Stimulated activated CD4-positive, alpha-beta T cell treated with anti-CD3 and anti-CD28 coated beads, Interleukin-15, amount 100 ng/mL, for 1 hour (primary cell): ENCODE results near the gene TEF.

ENCODE experiments used
- DNase-seq, 2 donors: peaks; one replicate each; pipeline ENCODE4 v3.0.0-alpha.2; 2020; ENCODE audit warnings: low read depth in 1 of 2, low spot score in 1 of 2

The TEF gene, protein sequence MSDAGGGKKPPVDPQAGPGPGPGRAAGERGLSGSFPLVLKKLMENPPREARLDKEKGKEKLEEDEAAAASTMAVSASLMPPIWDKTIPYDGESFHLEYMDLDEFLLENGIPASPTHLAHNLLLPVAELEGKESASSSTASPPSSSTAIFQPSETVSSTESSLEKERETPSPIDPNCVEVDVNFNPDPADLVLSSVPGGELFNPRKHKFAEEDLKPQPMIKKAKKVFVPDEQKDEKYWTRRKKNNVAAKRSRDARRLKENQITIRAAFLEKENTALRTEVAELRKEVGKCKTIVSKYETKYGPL

GRCh38 chr22:41381329-41382097 lies at the start of gene TEF:
Gene TEF, plus strand, starts transcription at chr22:41381942. Its CDS starts 103 bp downstream, at chr22:41382045.
- peak; percentile 96 for DNase-seq

- DNase-seq = no peak
These were observed 49.4 kb upstream of the TEF start for GRCh38 chr22:41332217-41332939.

GRCh38 chr22:41333806-41334205 lies 47.9 kb upstream of the TEF start:
- no peak for DNase-seq

- no peak for DNase-seq
These were observed 47.5 kb upstream of the TEF start for GRCh38 chr22:41334215-41334614.

GRCh38 chr22:41334951-41335635 lies 46.6 kb upstream of the TEF start:
- no peak for DNase-seq

- DNase-seq = no peak
These were observed 43.0 kb upstream of the TEF start for GRCh38 chr22:41338614-41339212.

- DNase-seq = no peak
These were observed 41.9 kb upstream of the TEF start for GRCh38 chr22:41339823-41340222.

- DNase-seq = no peak
These were observed 41.4 kb upstream of the TEF start for GRCh38 chr22:41340357-41340756.

- no peak for DNase-seq
These were observed 40.7 kb upstream of the TEF start for GRCh38 chr22:41341012-41341411.

DNA sequence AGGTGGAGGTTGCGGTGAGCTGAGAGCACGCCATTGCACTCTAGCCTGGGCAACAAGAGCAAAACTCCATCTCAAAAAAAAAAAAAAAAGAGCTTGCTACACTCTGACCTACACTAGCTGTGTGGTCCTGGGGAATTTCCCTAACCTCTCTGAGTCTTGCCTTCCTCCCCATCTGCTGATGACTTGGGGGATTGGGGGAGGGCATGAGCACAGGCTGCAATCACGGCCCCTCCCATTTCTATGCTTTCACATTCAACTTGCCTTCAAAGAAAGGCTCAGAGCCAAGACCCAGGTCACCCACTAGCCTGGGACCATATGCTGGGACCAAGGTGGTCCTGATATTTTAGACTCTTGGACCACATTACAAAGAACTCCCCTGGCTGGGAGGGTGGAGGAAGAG lies 39.8 kb upstream of the TEF start:
- no peak for DNase-seq

GRCh38 chr22:41343300-41343699 lies 38.4 kb upstream of the TEF start:
- no peak for DNase-seq

DNA sequence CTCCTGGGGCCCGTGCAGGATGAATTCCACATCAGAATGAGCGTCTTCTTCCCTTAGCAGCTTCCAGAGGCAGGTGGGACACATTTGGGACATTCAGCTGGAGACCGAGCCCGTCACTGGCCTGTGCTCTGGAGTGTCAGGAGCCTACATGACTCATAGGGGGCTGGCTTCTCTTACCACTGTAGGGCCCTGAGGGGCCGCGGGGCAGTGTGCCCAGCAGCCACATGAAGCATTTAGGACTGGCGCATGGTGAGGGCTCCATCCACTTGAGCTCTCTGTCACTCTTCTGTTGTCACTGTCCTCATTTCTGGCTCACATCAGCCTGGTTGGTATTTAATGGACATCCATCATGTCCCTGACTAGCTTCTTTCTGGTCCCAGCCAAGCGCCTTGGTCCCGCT lies 38.0 kb upstream of the TEF start:
- no peak for DNase-seq

DNA sequence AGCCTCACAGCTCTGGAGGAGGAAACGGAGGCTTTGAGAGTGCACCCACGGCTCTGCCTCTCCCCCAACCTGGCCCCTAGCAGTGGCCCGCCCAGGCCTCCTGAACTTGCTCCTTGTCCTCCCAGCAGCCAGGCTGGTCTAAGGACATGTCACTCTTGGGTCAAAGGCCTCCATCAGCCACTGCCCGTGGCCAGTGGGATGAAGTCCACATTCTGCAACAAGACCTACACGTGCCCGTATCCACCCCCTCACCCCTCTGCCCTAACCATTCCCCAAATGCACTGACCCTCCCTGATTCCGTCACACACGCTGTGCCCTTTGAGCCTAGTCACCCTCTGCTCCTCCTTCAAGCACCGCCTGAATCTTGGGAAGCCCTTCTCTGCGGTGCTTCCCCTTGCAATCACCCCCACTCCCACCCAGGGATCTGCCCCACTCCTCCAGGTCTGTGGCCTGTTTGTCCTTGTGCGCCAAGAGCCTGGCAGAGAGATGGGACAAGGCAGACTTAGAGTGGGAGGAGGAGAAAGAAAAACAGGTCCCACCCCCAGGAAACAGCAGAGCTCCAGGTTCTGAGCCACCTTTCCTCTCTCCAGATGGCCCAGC lies 37.5 kb upstream of the TEF start:
- no peak for DNase-seq

DNA sequence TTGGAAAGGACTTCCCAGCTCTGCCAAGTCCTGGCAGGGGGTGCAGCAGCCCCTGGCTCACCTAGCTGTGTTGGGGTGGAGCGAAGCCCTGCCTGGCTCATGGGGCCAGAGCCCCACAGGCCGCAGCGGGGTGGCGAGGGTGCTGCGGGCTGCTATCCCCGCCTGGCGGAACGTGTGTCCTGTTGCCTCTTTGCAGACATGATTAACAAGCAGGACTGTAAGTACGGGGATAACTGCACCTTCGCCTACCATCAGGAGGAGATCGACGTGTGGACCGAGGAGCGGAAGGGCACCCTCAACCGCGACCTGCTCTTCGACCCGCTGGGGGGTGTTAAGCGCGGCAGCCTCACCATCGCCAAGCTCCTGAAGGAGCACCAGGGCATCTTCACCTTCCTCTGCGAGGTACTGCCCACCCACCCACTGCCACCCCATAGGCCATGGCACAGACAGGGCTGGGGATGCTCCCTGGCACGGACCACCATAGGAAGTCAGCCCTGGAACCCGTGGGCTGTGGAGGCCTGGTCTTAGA lies 35.9 kb upstream of the TEF start:
- no peak for DNase-seq

- no peak for DNase-seq
These were observed 34.5 kb upstream of the TEF start for GRCh38 chr22:41347066-41347859.

- no peak for DNase-seq
These were observed 32.7 kb upstream of the TEF start for GRCh38 chr22:41348964-41349484.

DNA sequence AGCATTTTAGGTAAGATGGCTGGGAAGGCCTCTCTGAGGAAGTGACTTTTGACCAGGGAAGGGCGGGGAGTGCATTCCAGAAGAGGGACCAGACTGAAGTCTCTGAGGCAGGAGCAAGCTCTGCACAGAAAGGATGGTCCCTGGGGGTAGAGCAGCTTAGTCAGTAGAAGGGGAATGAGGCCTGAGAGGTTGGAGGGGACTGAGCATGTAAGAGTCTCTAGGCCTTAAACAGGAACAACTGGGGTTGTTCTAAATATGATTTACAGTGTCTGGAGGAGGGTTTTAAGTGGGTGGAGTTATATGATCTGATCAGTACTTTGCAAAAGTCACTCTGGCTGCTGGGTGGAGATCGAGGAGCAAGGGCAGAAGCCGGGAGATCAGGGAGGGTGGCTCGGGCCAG lies 31.7 kb upstream of the TEF start:
- DNase-seq = no peak

DNA sequence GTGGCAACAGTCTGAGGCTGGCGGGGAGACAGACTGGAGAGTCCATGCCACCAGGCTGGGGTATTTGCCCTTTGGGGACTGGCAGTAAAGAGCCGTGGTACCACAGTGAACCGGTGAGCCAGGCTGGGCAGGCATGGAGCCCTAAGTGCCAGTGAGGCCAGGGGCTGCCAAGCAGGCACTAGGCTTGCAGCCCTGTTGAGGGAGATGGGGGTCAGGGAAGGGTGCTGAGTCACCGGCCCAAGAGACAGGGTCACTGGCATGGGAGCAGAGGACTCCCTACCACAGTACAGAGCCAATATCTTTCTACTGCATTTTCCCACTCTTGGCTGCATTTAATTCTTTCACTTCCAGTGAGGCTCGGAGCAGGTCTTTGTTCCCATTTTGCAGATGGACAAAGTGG lies 30.7 kb upstream of the TEF start:
- DNase-seq = no peak

GRCh38 chr22:41352058-41352457 lies 29.7 kb upstream of the TEF start:
- no peak for DNase-seq
